ENCODE measurements around the gene NFKB2.

Gene NFKB2

GRCh38 chr10:102399217-102400021, 3.9 kb downstream of the NFKB2 start (continued):
- TF ChIP-seq ZNF530 (tag by site-specific recombination; IDR thresholded peaks at IDR 0.05; ENCODE audit: low read depth) (no peak), ZNF311 (tag by site-specific recombination; IDR thresholded peaks at IDR 0.05; ENCODE audit: borderline replicate concordance) (no peak), ZNF202 (tag by site-specific recombination; IDR thresholded peaks at IDR 0.05; ENCODE audit: borderline replicate concordance) (no peak), PRDM6 (tag by site-specific recombination; IDR thresholded peaks at IDR 0.05) (no peak), HOXA7 (CRISPR knock-in tag; IDR thresholded peaks at IDR 0.05; ENCODE audit: borderline replicate concordance) (no peak), ZNF639 (tag by site-specific recombination; IDR thresholded peaks at IDR 0.05) (peak; percentile 29; the same call in 1 of the 2 replicates), ZNF707 (tag by site-specific recombination; IDR thresholded peaks at IDR 0.05) (no peak), ZNF629 (tag by site-specific recombination; IDR thresholded peaks at IDR 0.05) (peak; percentile 94), ZBTB17 (tag by site-specific recombination; IDR thresholded peaks at IDR 0.05) (peak; percentile 96), ZNF223 (tag by site-specific recombination; IDR thresholded peaks at IDR 0.05) (no peak), AEBP2 (tag by site-specific recombination; IDR thresholded peaks at IDR 0.05; ENCODE audit: borderline replicate concordance) (no peak), KLF7 (tag by site-specific recombination; IDR thresholded peaks at IDR 0.05; ENCODE audit: borderline replicate concordance) (no peak), MZF1 (tag by site-specific recombination; IDR thresholded peaks at IDR 0.05; ENCODE audit: borderline replicate concordance) (no peak), MYNN (tag by site-specific recombination; IDR thresholded peaks at IDR 0.05; ENCODE audit: borderline replicate concordance) (no peak), ZBTB7A (tag by site-specific recombination; IDR thresholded peaks at IDR 0.05; ENCODE audit: low read depth) (peak; percentile 42; the same call in 1 of the 2 replicates), SP2 (tag by site-specific recombination; IDR thresholded peaks at IDR 0.05) (peak; percentile 74), GLI4 (tag by site-specific recombination; IDR thresholded peaks at IDR 0.05) (peak; percentile 60; the same call in 1 of the 2 replicates), HOXD13 (CRISPR knock-in tag; IDR thresholded peaks at IDR 0.05; ENCODE audit: borderline replicate concordance) (no peak), OSR2 (tag by site-specific recombination; IDR thresholded peaks at IDR 0.05) (peak; percentile 39; the same call in 1 of the 2 replicates), ZNF350 (tag by site-specific recombination; IDR thresholded peaks at IDR 0.05) (no peak), ZBTB1 (tag by site-specific recombination; IDR thresholded peaks at IDR 0.05) (no peak), ZNF214 (tag by site-specific recombination; IDR thresholded peaks at IDR 0.05; ENCODE audit: borderline replicate concordance) (no peak), RBAK (tag by site-specific recombination; IDR thresholded peaks at IDR 0.05) (no peak), ZNF513 (tag by site-specific recombination; IDR thresholded peaks at IDR 0.05) (no peak), ZNF2 (tag by site-specific recombination; IDR thresholded peaks at IDR 0.05) (peak; percentile 98), GFI1B (tag by site-specific recombination; IDR thresholded peaks at IDR 0.05) (no peak), ZNF670 (tag by site-specific recombination; IDR thresholded peaks at IDR 0.05; ENCODE audit: low read depth) (no peak)
- TF ChIP-seq, protein P1, sequence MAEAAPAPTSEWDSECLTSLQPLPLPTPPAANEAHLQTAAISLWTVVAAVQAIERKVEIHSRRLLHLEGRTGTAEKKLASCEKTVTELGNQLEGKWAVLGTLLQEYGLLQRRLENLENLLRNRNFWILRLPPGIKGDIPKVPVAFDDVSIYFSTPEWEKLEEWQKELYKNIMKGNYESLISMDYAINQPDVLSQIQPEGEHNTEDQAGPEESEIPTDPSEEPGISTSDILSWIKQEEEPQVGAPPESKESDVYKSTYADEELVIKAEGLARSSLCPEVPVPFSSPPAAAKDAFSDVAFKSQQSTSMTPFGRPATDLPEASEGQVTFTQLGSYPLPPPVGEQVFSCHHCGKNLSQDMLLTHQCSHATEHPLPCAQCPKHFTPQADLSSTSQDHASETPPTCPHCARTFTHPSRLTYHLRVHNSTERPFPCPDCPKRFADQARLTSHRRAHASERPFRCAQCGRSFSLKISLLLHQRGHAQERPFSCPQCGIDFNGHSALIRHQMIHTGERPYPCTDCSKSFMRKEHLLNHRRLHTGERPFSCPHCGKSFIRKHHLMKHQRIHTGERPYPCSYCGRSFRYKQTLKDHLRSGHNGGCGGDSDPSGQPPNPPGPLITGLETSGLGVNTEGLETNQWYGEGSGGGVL (tag by site-specific recombination; IDR thresholded peaks at IDR 0.05): peak; percentile 86
- TF ChIP-seq, protein P2, sequence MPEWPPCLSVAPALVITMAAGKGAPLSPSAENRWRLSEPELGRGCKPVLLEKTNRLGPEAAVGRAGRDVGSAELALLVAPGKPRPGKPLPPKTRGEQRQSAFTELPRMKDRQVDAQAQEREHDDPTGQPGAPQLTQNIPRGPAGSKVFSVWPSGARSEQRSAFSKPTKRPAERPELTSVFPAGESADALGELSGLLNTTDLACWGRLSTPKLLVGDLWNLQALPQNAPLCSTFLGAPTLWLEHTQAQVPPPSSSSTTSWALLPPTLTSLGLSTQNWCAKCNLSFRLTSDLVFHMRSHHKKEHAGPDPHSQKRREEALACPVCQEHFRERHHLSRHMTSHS (tag by site-specific recombination; IDR thresholded peaks at IDR 0.05): no peak
